T47D (cell line): Measurements from ENCODE around the gene DUSP18.

ENCODE experiments used
- DNase-seq, 2 experiments: peaks; one replicate each; pipeline versions ENCODE4 v3.0.0 to v3.0.0-alpha.2; 2011 to 2012; ENCODE audit warnings: low read depth in 1 of 2, low spot score in 1 of 2
- JUND ChIP-seq: IDR thresholded peaks from 2 replicates; pipeline ENCODE4 v1.6.1; 2012; ENCODE audit warnings: low read depth
- in situ Hi-C: cut with HindIII; loops from 2 replicates; pipeline ENCODE4 v1.10.0; 2016; ENCODE audit warnings: low sequenced_read_pairs, low pct_unique_long_range_greater_than_20kb

The DUSP18 gene

DNA sequence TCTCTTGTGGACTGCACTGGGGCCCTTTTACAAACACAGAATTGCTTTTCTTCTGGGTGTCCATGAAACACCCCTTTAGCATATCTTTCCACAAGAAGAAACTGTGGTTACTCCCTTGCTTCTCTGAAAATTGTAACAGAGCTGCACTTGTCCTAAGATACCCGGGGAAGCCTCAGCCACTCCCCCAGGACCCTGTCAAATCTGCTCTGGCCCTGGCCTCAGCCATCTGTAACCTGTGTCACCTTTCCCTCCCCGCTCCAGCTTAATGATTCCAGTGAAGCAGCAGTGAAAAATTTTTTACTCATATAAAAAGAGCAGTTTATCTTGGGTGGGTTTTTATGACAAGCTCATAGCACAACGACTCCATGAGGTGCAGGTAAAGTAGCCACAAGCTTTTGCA, 3.4 kb upstream of the DUSP18 start:
- no peak for DNase-seq
- in situ Hi-C loops, result no loop called here
- TF ChIP-seq JUND, result no peak

DNA sequence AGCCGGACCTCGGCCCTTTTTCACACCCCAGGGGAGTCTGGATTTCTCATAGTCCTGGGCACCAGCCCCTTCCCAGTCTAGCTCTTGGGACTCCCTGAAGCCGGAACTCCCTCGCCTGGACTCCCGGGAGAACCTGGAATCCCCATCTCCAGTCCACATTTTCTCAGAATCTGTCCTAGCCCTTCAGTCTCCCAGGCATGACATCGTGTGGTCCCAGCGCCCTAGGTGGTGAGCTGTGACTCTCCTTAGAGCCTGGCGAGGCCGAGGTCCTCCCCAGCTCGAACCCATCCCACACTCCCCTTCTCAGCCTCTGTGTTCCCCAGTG, 673 bp upstream of the DUSP18 start:
- in situ Hi-C loops, result no loop called here
- TF ChIP-seq JUND, result no peak
- DNase-seq, result no peak

DNA sequence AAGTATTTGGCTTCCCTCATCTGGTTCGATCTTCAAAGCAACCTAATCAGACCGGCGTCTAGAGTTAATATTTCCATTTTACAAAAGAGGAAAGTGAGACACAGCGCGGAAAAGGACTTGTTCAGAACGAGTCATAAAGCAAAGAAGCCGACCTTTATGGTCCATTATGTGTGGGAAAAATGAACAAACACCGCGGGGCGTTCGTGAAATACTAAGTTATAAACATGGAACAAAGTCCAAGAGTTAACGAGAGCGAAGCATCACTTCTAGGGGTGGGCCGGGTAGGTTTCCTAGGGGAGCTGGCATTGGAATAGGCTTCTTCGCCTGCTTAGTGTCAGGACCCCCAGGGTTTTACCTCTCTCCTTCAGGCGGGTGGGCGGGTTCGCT, 575 bp downstream of the DUSP18 start:
- in situ Hi-C loops, result no loop called here
- no peak for DNase-seq
- TF ChIP-seq JUND, result no peak

DNA sequence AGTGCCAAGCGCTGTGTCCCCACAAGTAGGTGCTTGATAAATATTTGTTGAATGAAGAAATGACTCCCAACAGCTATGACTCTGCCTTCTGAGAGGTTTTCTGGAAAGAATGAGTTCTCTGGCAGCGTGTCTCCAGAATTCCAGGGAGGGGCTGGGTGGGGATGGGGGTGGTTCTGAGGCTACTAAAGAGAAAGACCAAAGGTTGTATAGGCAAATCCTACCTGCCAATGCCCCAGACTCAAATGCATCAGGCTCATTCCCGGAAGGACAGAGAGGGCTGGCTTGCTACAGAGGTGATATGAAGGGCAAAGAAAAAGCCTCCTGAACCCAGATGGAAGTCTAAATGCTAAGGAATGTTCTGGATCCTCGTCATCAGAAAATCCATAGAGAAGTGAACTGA, 1.9 kb downstream of the DUSP18 start:
- DNase-seq, result no peak
- no peak for TF ChIP-seq JUND
- in situ Hi-C loops, result no loop called here

DNA sequence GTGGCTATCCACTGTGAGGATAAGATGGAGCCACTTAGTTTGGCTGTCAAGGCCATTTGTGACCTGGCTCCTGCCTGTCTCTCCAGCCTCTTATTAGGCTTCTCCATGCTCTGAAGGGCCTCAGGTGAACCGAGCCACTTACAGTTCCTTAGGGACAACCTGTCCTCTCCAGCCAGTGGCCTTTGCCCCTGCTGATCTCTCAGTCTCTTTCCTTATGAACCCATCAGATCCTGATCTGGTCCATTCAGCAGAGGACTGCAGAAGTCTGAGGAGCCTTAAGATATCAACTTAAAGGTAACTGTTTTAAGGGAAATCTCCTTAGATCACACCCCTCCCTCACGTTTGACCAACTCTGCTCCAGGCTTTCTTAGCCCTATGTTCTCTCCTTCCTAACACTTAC, 2.4 kb downstream of the DUSP18 start:
- in situ Hi-C loops, result no loop called here
- DNase-seq, result no peak
- no peak for TF ChIP-seq JUND

DNA sequence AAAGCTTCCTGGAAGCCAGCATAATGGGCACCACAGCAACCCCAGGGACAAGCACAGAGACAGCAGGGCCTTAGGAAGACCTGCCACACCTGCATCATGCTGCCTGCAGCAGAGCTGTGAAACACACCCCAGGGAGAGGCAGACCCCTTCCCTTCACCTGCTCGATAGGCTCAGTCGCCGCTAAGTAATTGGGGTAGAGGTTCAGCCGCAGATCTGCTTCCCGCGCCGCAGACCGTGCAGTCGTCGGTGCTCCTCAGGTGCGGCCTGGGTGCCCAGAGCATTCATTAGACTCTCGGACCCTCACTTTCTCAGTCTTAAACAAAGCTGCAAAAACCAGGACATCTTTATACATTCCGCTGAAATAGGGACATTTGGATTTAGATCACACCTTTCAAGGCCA, 2.9 kb downstream of the DUSP18 start:
- in situ Hi-C loops, result no loop called here

DNA sequence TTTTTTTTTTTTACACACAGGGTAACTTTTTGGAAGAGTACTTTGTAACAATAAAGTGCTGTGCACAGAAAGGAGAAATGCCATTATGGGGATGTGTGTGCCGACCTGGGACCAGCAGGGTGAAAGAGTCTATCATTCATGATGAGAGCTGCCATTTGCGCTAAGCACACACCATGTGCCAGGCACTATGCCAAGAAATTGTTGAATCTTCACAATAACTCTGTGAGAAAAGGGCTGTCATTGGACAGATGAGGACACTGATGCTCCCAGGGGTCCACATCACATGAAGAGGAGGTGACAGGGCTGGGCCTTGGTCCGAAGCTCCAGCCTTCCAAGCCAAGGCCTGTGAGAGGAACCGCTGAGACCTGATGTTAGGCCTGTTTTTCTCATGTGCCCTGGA, 5.6 kb downstream of the DUSP18 start:
- no peak for DNase-seq
- no peak for TF ChIP-seq JUND
- in situ Hi-C loops, result no loop called here

More for the DNA sequence above, 2.9 kb downstream of the DUSP18 start:
- DNase-seq, result no peak
- TF ChIP-seq JUND, result no peak

DNA sequence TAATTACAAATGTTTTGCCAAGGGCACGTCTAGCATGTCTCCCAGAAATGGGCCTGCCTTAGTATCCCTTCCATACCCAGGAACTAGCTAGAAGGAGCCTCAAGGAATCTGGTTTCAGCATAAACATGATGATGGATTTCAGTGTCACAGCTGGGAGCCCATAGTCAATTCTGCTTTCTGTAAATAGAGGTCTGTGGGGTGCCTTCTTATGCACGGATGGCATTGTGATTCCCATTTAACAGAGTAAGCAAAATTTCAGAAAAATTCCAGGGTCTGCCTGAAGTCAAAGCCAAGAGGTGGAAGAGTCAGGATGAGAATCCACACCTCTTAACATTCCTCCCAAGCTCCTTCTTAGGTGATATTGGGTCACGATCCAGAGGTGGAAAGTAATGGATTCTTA, 12.1 kb downstream of the DUSP18 start:
- DNase-seq, result no peak
- TF ChIP-seq JUND, result no peak
- in situ Hi-C loops, result no loop called here

DNA sequence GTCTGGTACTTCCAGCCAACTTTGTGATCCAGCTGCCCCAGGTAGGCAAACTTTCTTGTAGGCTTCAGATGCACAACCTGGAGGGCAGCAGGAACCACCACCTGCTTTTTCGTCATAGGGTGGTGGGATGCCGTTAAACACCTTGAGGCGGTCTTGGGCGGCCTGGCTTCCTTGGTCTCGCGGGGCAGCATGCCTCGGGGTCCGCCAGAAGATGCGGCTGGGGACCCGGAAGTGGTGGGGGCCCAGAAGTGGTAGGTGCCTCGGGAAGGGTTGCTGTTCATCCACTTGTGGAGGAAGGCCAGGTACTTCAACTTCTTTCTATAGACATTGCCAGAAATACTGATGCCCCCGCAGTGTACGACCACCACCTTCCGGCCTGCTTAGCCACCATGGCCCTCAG, 13.3 kb downstream of the DUSP18 start:
- in situ Hi-C loops, result no loop called here
- no peak for TF ChIP-seq JUND
- no peak for DNase-seq

DNA sequence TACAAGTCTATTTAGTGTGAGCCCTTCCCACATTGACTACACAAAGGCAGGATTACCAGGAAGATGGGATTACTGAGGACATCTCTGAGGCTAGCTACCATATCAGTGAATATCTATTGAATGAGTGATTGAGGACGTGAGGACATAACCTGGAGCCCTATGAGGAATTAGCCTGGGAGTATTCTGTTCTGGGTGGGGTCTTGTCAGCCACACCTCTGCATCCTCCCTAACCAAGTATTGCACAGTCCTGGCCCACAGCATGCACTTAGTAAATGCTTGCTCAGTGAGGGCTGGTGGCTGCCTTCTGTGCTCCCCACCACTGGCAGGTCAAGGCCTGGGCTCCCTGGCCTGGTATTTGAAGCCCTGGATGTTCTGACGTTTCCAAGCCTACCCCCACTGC, 14.8 kb downstream of the DUSP18 start:
- in situ Hi-C loops, result no loop called here
- no peak for DNase-seq
- no peak for TF ChIP-seq JUND

DNA sequence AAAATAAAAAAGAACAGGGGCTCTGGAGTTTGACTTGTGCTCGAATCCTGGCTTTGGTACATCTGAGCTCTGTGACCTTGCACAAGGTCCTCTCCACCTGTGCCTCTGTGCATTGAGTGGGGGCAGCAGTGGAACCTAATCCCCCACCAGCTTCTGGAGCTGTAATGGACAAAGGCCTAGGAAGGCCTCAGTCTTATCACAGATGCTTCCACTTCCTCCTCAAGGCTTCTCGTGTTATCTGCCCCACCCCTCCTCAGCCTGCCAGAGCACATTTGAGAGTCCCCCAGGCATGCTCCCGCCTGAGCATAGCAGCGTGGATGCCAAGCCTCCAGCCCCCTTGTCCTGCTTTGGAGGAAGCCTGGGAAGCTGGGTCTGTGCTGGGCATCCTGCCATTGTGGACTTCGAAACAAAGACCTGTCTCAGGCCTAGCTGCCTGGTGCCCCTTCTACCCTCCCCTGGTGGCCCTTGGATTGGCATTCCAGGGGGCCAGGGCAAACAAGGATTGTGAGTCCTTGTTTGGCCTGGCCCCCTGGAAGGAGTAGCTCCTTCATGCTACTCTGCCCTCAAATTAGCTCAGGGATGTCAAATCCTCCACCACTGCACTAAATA, 17.1 kb downstream of the DUSP18 start:
- no peak for TF ChIP-seq JUND
- no peak for DNase-seq
- in situ Hi-C loops, result no loop called here

DNA sequence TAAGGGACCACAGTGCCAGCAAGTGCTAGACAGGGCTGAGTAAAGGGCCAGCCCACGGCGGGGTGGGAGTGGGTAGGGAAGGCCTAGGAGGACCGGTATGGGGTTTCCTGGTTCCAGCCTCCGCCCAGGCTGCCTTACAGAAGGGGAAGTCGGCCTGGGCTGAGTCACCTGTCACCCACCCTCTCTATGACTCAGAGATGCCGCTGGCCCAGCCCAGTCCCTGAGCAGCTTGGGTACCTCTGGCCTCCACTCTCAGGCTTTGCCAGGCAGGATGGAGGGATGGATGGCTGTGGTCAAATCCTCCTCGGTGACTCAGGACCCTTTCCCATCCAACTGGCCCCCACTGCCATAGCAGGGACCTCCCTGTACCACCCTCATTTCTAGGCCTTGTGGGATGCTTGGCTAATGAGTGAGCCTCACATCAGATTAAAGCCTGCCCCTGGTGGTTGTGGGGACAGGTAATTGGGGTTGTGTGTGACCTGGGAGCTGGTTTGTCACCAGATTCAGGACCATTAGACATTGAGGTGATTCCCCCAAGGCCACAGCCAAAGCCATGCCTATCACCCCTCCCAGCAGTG, 18.2 kb downstream of the DUSP18 start:
- TF ChIP-seq JUND, result no peak
- no peak for DNase-seq
- in situ Hi-C loops, result no loop called here

DNA sequence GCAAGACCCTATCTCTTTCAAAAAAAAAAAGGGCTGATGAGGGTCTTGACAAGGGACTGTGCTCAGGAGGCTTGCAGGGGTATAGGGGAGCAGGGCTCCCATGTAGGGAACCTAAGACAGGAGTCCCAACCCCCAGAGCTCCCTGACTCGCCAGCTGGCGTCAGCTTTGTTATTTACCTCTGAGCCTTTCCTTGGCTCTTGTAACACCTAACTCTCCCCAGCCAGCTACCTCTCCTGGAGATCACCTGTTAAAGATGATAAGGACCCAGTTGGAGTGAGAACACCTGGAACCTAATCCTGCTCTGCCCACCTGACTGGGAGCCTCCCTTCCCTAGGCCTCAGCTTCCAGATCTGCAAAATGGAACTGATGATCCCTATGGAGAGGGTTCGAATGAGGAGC, 18.9 kb downstream of the DUSP18 start:
- in situ Hi-C loops, result no loop called here
- no peak for TF ChIP-seq JUND
- no peak for DNase-seq

DNA sequence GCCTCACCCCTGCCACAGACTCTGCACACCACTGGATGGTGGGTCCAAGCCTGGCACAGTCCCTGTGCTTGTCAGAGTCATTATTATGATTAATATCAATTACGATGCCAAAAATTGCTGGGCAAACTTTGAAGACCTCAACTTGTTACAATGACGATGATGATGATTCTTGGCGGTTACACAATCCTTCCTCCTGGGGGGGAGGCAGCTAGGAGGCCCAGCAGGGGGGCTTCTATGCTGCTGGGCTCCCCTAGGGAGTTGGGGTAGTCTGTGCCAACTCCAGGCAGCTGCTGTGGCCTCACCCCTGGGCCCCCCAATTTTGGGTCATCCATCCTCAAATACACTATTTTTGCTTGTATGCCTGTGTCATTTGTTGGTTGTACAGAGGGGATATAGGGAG, 20.1 kb downstream of the DUSP18 start:
- DNase-seq, result no peak
- in situ Hi-C loops, result no loop called here
- no peak for TF ChIP-seq JUND
